ENCODE results near the gene OSBPL6. TPM values are rescaled to one million over a fixed set of nuclear protein-coding genes. Genes with fewer than 3 reads are reported as not detected.

The OSBPL6 gene
- total RNA-seq, 6 experiments from 2014 or later, result 2.4 to 7.5 (median 3.3) TPM

- TF ChIP-seq CTCF (IDR thresholded peaks at IDR 0.05), result no peak
- DNase-seq, result no peak
- no peak overlapping the region for H3K27ac Mint-ChIP-seq
- no peak overlapping the region for H3K4me3 Mint-ChIP-seq
- H3K27me3 Mint-ChIP-seq (ENCODE audit: insufficient read depth), result no peaks in the 10 kb centered on the region
- peaks cover 7% of the 10 kb centered on the region; the same call in 1 of the 2 replicates for H3K4me1 Mint-ChIP-seq (ENCODE audit: low read depth)
- H3K36me3 Mint-ChIP-seq (ENCODE audit: low read depth), result no peaks in the 10 kb centered on the region
- no peaks in the 10 kb centered on the region for H3K9me3 Mint-ChIP-seq
These were observed 133.2 kb downstream of the OSBPL6 start for GRCh38 chr2:178327516-178327915.

DNA sequence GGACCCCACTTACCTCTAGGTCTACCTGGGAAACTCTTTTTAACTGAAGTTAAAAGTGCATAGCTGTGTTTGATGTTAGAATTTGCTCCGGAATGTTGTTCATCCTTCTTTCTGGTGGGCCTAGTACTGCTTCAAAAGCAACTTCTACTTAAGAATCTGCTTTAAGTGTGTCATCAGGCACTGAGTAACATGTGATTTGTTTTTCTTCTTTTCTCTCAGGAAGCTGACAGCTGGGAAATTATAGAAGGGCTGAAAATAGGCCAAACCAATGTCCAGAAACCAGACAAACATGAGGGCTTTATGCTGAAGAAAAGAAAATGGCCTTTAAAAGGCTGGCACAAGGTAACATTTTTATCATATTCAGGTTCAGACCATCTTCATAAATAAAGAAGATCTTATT is 133.7 kb downstream of the OSBPL6 start:
- TF ChIP-seq CTCF (IDR thresholded peaks at IDR 0.05), result no peak
- Mint-ChIP-seq H3K4me3 (no peak overlapping the region), H3K4me1 (ENCODE audit: low read depth) (peaks cover 7% of the 10 kb centered on the region; the same call in 1 of the 2 replicates), H3K27me3 (ENCODE audit: insufficient read depth) (no peaks in the 10 kb centered on the region), H3K9me3 (no peaks in the 10 kb centered on the region), H3K27ac (no peak overlapping the region), H3K36me3 (ENCODE audit: low read depth) (no peaks in the 10 kb centered on the region)
- DNase-seq, result no peak

GRCh38 chr2:178330175-178331017 is 136.1 kb downstream of the OSBPL6 start:
- Mint-ChIP-seq H3K36me3 (ENCODE audit: low read depth) (no peaks in the 10 kb centered on the region), H3K4me1 (ENCODE audit: low read depth) (peaks cover 7% of the 10 kb centered on the region; the same call in 1 of the 2 replicates), H3K27me3 (ENCODE audit: insufficient read depth) (no peaks in the 10 kb centered on the region), H3K4me3 (no peak overlapping the region), H3K9me3 (no peaks in the 10 kb centered on the region), H3K27ac (no peak overlapping the region)
- no peak for DNase-seq
- no peak for TF ChIP-seq CTCF (IDR thresholded peaks at IDR 0.05)

GRCh38 chr2:178331474-178332432 is 137.4 kb downstream of the OSBPL6 start:
- no peak for DNase-seq
- peaks cover 7% of the 10 kb centered on the region; the same call in 1 of the 2 replicates for H3K4me1 Mint-ChIP-seq (ENCODE audit: low read depth)

More at GRCh38 chr2:178331474-178332432, 137.4 kb downstream of the OSBPL6 start:
- Mint-ChIP-seq H3K9me3 (no peaks in the 10 kb centered on the region), H3K36me3 (ENCODE audit: low read depth) (peaks cover 8% of the 10 kb centered on the region; the same call in 1 of the 2 replicates), H3K4me3 (no peak overlapping the region), H3K27me3 (ENCODE audit: insufficient read depth) (peaks cover 2% of the 10 kb centered on the region; the same call in 1 of the 2 replicates), H3K27ac (no peak overlapping the region)
- no peak for TF ChIP-seq CTCF (IDR thresholded peaks at IDR 0.05)
